SK-N-MC (cell line): ENCODE data around the gene OR6S1.

Experiments used
- EZH2 ChIP-seq: fragments of 200-600 bp; sonication (generic); IDR thresholded peaks from one replicate; pipeline ENCODE4 v1.6.1; 2017; ENCODE audit warnings: antibody characterized with exemption
- POLR2AphosphoS5 ChIP-seq: IDR thresholded peaks from 2 replicates; pipeline ENCODE4 v1.6.1; 2012; ENCODE audit warnings: mild to moderate bottlenecking, low read depth, low read length, borderline replicate concordance

GRCh38 chr14:20675669-20676068, 34.2 kb upstream of the OR6S1 start:
- TF ChIP-seq EZH2 (no peak), POLR2AphosphoS5 (no peak)
